Stimulated activated CD8-positive, alpha-beta memory T cell treated with anti-CD3 and anti-CD28 coated beads, Interleukin-12 subunit alpha, Interleukin-12 subunit beta, amount 100 ng/mL, for 1 hour (primary cell): ENCODE results near the gene NOS1.
"Not testable (repeated sequence)": the region's sequence is repeated elsewhere in the genome, so short reads cannot be mapped to it uniquely, and the experiment has no call there.

Experiments
- DNase-seq: peaks from one replicate; pipeline ENCODE4 v3.0.0-alpha.2; 2020; ENCODE audit warnings: low read depth

The NOS1 gene

DNA sequence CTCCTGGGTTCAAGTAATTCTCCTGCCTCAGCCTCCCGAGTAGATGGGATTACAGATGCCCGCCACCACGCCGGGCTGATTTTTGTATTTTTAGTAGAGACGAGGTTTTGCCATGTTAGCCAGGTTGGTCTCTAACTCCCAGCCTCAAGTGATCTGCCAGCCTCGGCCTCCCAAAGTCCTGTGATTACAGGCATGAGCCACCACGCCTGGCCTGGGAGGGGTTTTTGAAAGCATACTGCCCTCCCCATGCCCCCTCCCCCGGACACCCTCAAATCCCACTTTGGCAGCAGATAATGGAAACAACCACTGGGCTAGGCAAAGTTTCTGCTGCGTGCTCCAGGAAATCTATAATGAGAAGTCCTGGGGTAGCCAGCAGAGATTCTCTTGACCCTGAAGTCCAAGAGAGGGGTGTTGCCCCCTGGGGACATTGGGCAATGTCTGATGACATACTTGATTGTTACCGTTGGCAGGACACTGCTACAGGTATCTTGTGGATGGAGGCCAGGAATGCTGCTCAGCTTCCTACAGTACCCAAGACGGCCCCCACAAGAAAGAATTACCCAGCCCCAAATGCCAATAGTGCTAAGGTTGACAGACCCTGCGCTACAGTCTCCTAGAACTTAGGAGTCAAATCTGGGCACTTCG is 152.5 kb downstream of the NOS1 start:
- no peak for DNase-seq

DNA sequence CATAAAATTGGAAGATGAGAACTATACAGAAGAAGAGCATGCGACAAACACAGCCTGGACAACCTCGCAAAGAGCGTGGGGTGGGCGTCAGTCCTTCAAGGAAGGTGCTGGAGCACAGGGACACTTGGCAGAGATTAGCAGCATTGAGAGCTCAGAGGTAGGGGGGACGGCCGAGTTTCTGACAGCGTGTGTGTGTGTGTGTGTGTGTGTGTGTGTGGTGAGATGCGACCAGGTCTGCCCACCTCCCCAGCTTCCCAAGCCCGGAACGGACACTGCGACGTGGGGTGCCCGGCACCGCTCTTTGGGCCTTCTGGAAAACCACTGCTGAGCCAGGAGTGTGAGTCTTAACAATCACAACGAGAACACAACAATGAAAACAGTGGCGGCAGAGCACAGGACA is 153.2 kb downstream of the NOS1 start:
- DNase-seq: no peak

DNA sequence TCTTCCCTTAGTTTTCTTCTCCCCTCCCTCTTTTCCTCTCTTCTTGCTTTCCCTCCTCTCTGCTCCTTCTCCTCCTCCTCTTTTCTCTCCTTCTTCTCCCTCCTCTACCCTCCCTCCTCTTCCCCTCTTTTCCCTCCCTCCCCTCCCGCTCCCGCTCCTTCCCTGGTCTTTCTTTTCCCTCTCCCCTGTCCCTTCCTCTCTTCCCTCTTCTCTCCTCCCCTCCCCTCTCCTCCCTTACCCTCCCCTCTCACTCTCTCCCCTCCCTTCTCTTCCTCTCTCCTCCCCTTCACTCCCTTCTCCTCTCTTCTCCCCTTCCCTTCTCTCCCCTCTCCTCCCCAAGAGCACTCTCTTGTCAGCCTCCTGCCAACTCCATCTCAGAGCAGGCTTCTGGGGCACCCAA is 153.8 kb downstream of the NOS1 start:
- no peak for DNase-seq

DNA sequence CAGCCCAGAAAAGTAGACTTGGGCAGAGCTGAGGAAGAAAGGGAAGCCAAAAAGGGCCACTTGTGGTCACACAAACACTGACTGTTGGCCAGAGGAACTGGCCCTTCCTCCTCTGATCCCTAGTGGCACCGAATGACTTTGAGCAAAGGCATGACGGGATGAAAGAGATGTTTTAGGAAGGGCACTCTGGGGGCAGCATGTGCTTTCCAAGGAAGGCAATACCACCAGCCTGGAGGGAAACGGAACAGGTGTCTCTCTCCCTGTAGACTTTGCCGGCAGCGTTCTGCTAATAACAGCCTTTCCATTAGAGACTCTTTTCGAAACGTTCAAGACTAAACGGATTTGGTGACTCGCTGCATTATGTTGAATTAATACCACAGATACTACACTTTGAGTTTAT is 158.9 kb downstream of the NOS1 start:
- DNase-seq: no peak

DNA sequence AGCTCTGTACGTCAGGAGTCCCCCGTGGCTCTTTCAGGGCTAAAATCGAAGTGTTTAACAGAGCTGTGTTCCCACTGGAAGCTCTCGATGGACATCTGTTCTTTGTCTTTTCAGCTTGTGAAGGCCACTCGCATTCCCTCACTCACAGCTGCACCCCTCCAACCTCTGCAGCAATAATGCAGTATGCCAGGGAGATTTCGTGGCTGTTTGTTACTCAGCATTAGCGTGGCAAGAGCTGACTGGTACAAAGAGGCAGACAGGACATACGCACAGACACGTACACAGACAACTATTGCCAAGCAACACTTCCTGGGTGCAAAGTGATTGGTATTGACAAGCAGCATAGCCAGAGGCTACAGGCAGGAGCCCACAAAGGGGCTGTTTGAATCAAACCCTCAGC is 159.4 kb downstream of the NOS1 start:
- no peak for DNase-seq

DNA sequence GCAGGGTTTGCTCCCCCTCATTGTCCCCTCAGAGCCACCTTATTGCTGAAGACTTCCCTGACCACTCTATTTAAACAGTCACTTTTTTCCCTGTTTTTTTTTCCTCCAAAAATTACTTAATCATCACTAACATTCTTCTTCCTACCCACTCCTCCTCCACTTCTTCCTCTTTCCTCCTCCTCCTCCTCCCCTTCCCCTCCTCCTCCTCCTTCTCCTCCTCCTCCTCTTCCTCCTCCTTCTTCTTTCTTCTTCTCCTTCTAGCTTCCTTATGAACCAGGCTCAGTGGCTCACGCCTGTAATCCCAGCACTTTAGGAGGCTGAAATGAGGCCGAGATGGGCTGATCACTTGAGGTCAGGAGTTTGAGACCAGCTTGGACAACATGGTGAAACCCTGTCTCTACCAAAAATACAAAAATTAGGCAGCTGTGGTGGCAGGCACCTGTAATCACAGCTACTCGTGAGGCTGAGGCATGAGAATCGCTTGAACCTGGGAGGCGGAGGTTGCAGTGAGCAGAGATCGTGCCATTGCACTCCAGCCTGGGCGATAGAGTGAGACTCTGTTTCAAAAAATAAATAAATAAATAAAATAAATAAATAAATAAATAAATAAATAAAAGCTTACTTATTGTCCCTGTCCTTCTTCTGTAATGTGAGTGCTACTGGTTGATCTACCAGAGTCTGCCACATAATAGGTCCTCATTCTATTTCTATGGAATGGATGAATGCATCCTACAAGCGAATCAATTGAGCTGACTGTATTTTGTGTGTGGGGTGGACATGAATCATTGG is 161.3 kb downstream of the NOS1 start:
- DNase-seq: not testable (repeated sequence)

DNA sequence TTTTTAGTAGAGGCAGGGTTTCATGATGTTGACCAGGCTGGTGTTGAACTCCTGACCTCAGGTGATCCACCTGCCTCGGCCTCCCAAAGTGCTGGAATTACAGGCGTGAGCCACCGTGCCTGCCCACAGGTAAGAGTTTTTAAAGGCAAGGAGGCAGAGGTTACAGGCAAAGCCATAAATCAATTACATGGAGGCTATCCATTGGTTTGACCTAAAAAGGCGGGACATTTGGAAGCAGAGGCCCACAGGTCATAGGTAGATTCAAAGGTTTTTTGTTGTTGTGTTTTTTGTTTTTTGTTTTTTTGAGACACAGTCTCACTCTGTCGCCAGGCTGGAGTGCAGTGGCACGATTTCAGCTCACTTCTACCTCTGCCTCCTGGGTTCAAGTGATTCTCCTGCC is 165.1 kb downstream of the NOS1 start:
- not testable (repeated sequence) for DNase-seq

DNA sequence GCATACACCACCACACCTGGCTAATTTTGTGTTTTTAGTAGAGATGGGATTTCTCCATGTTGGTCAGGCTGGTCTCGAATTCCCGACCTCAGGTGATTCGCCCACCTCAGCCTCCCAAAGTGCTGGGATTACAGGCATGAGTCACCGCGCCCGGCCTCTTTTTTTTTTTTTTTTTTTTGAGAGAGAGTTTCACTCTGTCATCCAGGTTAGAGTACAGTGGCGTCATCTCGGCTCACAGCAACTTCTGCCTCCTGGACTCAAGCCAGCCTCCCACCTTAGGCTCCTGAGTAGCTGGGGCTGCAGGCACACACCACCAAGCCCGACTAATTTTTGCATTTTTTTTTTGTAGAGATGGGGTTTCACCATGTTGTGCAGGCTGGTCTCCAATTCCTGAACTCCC is 166.4 kb downstream of the NOS1 start:
- not testable (repeated sequence) for DNase-seq

DNA sequence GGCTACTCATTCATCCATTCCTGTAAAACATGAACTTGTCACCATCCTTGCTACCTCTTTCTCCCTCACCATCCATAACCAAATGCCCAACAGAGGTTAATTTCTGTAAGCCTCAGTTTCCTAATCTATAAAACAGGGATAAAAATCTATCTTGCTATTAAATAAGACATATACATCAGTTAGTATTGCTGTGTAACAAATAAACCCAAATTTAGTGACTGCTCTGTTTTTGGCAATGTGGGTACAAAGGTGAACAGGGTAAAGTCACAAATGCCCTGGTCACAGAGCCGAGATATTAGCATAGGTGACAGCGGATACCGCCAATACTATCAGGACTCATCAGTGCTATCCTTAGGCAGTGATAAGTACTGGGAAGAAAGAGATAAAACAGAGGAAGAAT is 167.5 kb downstream of the NOS1 start:
- DNase-seq: no peak

DNA sequence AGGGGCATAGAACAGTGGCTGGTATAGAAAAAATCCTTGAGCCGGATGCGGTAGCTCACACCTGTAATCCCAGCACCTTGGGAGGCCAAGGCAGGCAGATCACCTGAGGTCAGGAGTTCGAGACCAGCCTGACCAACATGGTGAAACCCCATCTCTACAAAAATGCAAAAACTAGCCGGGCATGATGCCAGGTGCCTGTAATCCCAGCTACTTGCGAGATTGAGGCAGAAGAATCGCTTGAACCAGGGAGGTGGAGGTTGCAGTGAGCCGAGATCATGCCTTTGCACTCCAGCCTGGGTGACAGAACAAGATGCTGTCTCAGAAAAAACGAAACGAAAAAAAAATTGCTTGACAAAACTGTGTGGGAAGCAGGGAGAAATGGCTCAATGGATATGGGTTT is 168.8 kb downstream of the NOS1 start:
- DNase-seq: not testable (repeated sequence)

DNA sequence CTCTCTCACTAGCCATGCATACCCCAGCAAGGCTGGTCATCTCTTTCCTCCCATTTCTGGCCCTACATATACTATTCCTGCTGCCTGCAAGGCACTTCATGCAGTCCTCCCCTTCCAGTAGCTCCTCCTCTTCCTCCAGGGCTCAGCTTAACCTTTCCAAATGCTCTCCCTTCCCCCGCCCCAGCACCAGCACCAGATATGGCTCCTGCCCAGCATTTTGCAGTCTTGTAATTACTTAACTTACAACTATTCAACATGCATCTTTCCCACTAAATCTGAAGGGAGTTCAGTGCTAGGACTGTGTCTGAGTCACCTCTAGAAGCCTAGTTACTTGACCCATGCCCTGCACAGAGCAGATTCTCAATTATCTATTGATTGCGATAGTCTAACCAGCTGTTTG is 169.4 kb downstream of the NOS1 start:
- no peak for DNase-seq

DNA sequence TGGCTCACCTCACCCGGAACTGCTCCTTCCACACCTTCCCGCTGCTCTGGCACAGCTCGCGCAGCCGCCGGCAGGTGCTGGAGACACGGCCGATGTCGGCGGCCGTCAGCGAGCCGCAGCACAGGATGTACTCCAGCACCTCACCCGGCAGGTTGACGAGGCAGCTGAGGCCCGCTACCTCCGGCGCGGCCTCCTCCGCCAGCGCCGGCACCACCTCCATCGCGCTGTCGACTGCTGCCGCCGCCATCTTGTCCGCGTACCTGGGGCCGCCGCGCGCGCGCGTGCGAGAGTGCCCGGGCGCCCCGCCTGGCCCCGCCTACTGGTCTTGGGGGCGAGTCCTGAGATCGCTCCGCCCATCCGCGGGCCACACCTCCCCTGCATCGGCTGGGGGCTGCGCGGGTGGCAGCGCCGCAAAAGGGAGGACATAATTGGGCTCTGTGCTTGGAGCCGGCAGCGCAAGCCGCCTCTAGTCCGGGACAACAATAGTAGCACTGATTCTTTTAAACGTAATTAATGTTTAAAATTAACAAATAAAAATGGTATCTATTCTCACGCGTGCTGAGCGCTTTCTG is 171.1 kb downstream of the NOS1 start, which contains the start of gene FBXO21:
Gene FBXO21 (minus strand): TSS at position 261 of the 572 bp plus-strand sequence. CDS start 14 bp downstream, at position 247.
- peak; percentile 85 for DNase-seq

DNA sequence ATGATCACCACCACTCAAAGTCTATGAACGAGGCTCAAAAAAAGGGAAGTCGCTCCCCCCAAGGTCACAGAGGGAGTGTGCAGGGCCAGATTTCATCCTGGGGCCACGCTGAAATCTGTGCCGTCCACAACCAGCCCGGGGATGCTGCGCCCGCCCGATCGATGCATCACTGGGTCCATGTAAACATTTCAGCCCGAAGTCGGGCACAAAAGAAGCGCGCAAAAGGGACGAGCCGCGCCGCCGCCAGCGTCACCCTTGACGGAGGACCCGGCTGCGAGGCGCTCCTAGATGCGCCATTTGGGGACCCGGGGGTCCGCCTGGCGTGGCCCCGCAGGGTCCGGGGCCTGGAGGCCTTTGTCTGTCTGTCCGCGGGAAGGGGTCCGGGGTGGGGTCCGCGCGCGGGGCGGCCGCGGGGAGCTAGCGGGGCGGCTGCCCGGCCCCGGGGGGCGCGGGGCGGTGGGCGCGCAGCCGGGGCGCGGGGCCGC is 171.7 kb downstream of the NOS1 start:
- DNase-seq: peak; percentile 6

DNA sequence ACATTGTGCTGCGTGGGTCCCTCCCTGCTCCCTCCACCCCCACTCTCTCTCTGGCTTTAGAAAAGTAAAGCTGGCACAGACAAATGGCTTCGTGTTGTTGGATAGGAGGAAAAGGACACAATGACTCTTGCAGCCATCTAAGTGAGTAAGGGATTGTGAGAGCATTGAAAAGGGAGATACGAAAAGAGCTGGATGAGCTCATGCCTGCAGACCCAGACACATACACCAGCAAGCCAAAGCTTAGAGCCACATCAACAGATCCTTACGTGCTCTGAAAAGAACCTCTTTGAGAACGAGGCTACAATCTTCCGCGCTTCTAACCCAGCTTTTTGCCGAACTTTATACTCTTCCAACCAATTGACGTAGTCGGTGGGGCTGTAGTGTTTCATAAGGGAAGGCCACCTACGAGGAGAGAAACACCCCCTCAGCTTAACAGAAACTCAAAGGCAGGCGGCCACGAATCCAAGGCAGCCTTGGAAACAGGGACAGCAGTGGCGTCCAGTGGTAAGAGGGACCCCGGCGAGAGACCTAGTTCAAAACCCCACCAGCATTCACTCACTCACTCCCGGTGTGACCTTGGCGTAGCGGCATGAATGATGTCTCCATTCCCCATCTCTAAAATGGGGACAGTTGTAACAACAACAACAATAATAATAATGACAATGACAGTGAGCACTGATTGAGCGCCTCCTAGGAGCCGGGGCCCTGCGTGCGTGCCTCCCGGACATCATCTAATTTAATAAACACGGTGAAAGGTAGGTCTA is 172.3 kb downstream of the NOS1 start:
- no peak for DNase-seq

DNA sequence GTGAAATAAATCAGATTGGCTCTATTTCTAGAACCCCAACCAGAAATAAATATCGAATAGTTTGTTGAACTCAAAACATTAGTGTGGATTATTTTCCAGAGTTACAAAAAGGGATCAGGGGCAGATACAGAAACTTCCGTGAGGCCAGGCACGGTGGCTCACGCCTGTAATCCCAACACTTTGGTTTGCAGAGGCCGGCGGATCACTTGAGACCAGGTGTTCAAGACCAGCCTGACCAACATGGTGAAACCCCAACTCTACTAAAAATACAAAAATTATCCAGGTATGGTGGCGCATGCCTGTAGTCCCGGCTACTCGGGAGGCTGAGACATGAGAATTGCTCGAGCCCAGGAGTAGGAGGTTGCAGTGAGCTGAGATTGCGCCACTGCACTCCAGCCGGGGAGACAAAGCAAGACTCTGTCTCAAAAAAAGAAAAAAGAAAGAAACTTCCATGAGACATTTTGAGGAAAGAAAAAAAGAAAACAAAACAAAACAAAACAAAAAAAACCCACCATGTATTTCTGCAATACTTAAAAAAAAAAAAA is 173.2 kb downstream of the NOS1 start:
- DNase-seq: no peak

DNA sequence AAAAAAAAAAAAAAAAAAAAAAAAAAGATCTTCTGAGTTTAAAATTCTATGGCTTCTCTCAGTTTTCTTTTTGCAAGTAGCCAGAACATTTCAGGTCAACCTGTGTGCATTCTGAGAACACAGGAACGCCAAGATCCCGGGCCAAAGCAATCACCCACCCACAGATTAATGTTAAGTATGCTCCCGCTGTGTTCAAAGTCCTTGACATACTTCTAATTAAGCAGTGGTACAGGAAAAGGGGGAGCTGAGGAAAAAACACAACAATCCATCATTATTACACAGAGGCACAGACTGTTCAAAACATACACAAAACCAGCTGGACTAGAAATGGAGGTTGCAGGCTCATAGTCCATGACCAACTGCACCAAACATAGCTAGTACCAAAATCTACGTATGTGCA is 174.0 kb downstream of the NOS1 start:
- no peak for DNase-seq

DNA sequence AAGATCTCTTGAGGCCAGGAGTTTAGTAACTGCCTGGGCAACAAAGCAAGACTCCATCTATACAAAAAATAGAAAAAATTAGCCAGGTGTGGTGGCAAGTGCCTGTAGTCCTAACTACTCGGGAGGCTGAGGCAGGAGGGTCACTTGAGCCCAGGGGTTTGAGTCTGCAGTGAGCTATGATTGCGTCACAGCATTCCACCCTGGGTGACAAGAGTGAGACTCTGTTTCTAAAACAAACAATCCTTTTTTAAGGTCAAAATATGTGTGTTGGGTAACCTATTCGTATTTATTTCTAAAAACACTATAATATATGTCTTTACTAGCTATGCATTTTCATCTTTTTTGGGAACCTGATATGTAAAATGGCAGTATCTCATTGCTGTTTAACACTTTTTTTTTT is 178.6 kb downstream of the NOS1 start:
- DNase-seq: no peak

DNA sequence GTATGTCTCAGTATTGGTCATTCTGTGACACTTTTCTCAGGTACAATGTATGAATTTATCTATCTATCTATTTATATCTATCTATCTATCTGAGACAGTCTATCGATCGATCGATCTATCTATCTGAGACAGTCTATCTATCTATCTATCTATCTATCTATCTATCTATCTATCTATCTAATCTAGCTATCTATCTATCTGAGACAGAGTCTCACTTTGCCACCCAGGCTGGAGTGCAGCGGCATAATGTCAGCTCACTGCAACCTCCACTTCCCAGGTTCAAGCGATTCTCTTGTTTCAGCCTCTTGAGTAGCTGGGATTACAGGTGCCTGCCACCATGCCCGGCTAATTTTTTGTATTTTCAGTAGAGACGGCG is 180.0 kb downstream of the NOS1 start:
- not testable (repeated sequence) for DNase-seq

DNA sequence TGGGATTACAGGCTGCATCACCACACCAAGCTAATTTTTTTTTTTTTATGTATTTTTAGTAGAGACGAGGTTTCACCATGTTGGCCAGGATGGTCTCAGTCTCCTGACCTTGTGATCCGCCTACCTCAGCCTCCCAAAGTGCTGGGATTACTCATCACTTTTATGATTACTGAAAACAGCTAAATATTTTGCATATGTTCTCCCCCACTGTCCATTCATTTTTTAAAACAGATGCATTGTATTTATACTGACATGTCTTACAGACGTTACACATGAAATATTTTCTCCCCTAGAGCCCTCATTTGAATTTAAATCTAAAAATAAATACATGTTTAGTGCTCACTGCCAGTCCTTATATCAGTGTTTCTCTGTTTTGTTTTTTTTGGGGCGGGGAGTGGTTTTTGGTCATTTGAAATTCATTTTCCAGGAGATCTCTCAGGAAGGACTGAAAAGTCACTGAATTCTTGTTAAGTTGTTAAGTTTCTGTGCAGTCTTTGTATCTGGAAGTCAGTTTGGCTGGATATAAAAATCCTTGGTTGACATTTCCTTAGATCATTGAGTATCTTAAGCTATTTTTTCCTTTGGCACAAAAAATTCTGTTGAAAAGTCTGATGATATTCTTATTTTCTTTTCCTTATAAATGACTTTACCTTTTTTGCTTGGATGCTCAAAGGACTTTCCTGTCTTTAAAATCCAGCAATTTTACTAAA is 180.5 kb downstream of the NOS1 start:
- no peak for DNase-seq

DNA sequence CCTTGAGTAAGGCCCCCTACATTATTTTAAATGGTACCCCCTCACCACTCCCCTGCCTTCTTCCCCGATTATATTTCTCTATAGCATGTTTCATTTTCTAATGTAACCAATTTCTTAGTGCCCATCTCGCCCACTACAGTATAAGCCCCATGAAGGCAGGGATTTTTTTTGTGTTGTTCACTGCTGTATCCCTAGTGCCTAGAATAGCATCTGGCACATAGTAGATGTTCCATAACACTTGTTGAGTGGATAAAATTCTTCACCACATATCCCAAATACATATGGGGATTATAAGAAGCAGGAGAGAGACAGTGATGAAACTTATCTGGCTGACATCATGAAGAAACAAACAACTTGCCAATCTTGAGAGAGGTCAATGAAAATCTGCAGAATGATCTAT is 182.7 kb downstream of the NOS1 start:
- DNase-seq: no peak

DNA sequence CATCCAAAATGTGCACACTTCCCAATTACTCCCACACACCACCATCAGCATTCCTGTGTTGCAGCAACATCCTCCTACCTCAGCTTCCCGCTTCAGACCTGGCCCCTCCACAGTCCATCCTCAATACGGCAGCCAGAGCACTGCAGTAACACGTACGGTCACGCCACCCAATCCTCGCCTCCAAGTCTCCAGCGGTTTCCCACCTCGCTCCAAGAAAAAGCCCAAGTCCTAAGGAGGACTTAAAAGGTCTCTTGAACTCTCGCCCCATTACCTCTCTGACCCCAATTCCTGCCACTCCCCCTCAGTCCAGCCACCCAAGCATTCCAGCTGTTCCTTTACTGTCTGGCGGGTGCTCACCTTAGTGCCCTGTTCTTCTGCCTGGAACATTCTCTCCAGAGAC is 183.1 kb downstream of the NOS1 start:
- DNase-seq: no peak

DNA sequence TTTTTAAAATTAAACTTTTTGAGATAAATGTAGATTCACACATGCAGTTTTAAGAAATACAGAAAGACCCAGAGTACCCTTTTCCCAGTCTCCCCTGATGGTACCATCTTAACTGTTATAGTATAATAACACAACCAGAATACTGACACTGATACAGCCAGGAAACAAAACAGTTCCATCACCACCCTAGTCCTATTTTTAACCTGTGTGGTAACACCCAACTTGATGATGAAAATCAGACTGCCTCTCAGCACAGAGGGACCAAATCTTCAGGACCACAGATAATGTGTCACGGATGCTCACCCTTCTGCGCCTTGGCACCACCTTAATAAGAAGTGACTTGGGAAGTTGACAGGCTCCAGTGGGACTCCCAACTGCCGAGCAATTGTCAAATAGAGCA is 189.3 kb downstream of the NOS1 start:
- no peak for DNase-seq
